Muscle layer of duodenum (tissue), 2 donors: Measurements from ENCODE around the gene NCCRP1.

Experiments
- H3K27ac ChIP-seq: one replicate; pipeline ENCODE4 v1.7.0; 2013; ENCODE audit warnings: mild to moderate bottlenecking, low read length
- H3K27me3 ChIP-seq: one replicate; pipeline ENCODE4 v1.7.0; 2013; ENCODE audit warnings: low read depth, mild to moderate bottlenecking, control low read depth, low read length
- H3K36me3 ChIP-seq, 2 donors: one replicate each; pipeline ENCODE4 v1.7.0; 2013; ENCODE audit warnings: low read length in 2 of 2, control low read depth in 1 of 2, mild to moderate bottlenecking in 1 of 2; ENCODE audit not compliant: insufficient read depth in 2 of 2, control insufficient read depth in 1 of 2
- H3K4me1 ChIP-seq, 2 donors: one replicate each; pipeline ENCODE4 v1.7.0; 2013; ENCODE audit warnings: low read length in 2 of 2, mild to moderate bottlenecking in 2 of 2, control low read depth in 1 of 2, moderate library complexity in 1 of 2; ENCODE audit not compliant: insufficient read depth in 2 of 2, control insufficient read depth in 1 of 2
- H3K4me3 ChIP-seq, 2 donors: one replicate each; pipeline ENCODE4 v1.7.0; 2013; ENCODE audit warnings: low read length in 2 of 2, low read depth in 1 of 2, mild to moderate bottlenecking in 1 of 2
- H3K9me3 ChIP-seq, 2 donors: one replicate each; pipeline ENCODE4 v1.7.0; 2013; ENCODE audit warnings: low read length in 2 of 2, control low read depth in 1 of 2, mild to moderate bottlenecking in 1 of 2; ENCODE audit not compliant: control insufficient read depth in 1 of 2
- donor health status: healthy.

Gene NCCRP1

GRCh38 chr19:39200066-39200802 lies 3.5 kb downstream of the NCCRP1 start:
- no peak overlapping the region for H3K27ac ChIP-seq
- H3K4me1 ChIP-seq, result peaks cover 0 to 11% of the 10 kb centered on the region in 2 donors
- no peaks in the 10 kb centered on the region for H3K36me3 ChIP-seq
- no peak overlapping the region for H3K4me3 ChIP-seq
- H3K27me3 ChIP-seq, result peaks cover 29% of the 10 kb centered on the region
- H3K9me3 ChIP-seq, result no peaks in the 10 kb centered on the region

GRCh38 chr19:39200803-39201115 lies 4.0 kb downstream of the NCCRP1 start:
- Histone ChIP-seq H3K27ac (no peak overlapping the region), H3K36me3 (no peaks in the 10 kb centered on the region), H3K4me1 (peaks cover 0 to 11% of the 10 kb centered on the region in 2 donors), H3K9me3 (no peaks in the 10 kb centered on the region), H3K4me3 (no peak overlapping the region), H3K27me3 (peaks cover 28% of the 10 kb centered on the region)

GRCh38 chr19:39202998-39203355 lies 6.2 kb downstream of the NCCRP1 start:
- Histone ChIP-seq H3K9me3 (no peaks in the 10 kb centered on the region), H3K4me1 (peaks cover 0 to 5% of the 10 kb centered on the region in 2 donors), H3K27ac (no peak overlapping the region), H3K27me3 (peaks cover 10% of the 10 kb centered on the region), H3K4me3 (no peak overlapping the region), H3K36me3 (no peaks in the 10 kb centered on the region)

- Histone ChIP-seq H3K27me3 (peaks cover 7% of the 10 kb centered on the region), H3K27ac (no peak within 1 kb of the TSS), H3K4me3 (no peak within 1 kb of the TSS), H3K4me1 (peaks cover 0 to 5% of the 10 kb centered on the region in 2 donors), H3K36me3 (no peaks in the 10 kb centered on the region), H3K9me3 (no peaks in the 10 kb centered on the region)
Observed at GRCh38 chr19:39203372-39204341, 6.9 kb downstream of the NCCRP1 start, which contains the start of gene SYCN. Gene SYCN, minus strand, starts transcription at chr19:39204263. Its CDS starts 9 bp downstream, at chr19:39204254.

GRCh38 chr19:39205449-39205764 lies 8.6 kb downstream of the NCCRP1 start:
- H3K36me3 ChIP-seq, result no peaks in the 10 kb centered on the region
- H3K27ac ChIP-seq, result no peak overlapping the region
- no peaks in the 10 kb centered on the region for H3K9me3 ChIP-seq
- peaks cover 7% of the 10 kb centered on the region for H3K27me3 ChIP-seq
- H3K4me1 ChIP-seq, result no peaks in the 10 kb centered on the region
- H3K4me3 ChIP-seq, result no peak overlapping the region

GRCh38 chr19:39206122-39206521 lies 9.4 kb downstream of the NCCRP1 start:
- no peak overlapping the region for H3K4me3 ChIP-seq
- H3K36me3 ChIP-seq, result no peaks in the 10 kb centered on the region
- no peak overlapping the region for H3K27ac ChIP-seq
- peaks cover 7% of the 10 kb centered on the region for H3K27me3 ChIP-seq
- H3K9me3 ChIP-seq, result no peaks in the 10 kb centered on the region
- no peaks in the 10 kb centered on the region for H3K4me1 ChIP-seq

- Histone ChIP-seq H3K9me3 (no peaks in the 10 kb centered on the region), H3K36me3 (no peaks in the 10 kb centered on the region), H3K4me3 (no peak overlapping the region), H3K4me1 (no peaks in the 10 kb centered on the region), H3K27me3 (peaks cover 7% of the 10 kb centered on the region), H3K27ac (no peak overlapping the region)
Observed at GRCh38 chr19:39207293-39207836, 10.6 kb downstream of the NCCRP1 start.

- H3K27me3 ChIP-seq, result no peaks in the 10 kb centered on the region
- no peaks in the 10 kb centered on the region for H3K9me3 ChIP-seq
- no peak overlapping the region for H3K4me3 ChIP-seq
- no peak overlapping the region for H3K27ac ChIP-seq
- no peaks in the 10 kb centered on the region for H3K4me1 ChIP-seq
- no peaks in the 10 kb centered on the region for H3K36me3 ChIP-seq
Observed at GRCh38 chr19:39208175-39208795, 11.5 kb downstream of the NCCRP1 start.

- no peaks in the 10 kb centered on the region for H3K27me3 ChIP-seq
- H3K4me1 ChIP-seq, result no peaks in the 10 kb centered on the region
- H3K36me3 ChIP-seq, result no peaks in the 10 kb centered on the region
- no peak overlapping the region for H3K27ac ChIP-seq
- no peaks in the 10 kb centered on the region for H3K9me3 ChIP-seq
- no peak overlapping the region for H3K4me3 ChIP-seq
Observed at GRCh38 chr19:39209196-39209595, 12.4 kb downstream of the NCCRP1 start.

- H3K27me3 ChIP-seq, result no peaks in the 10 kb centered on the region
- no peak overlapping the region for H3K27ac ChIP-seq
Observed at GRCh38 chr19:39211731-39212374, 15.1 kb downstream of the NCCRP1 start.

GRCh38 chr19:39212375-39212742 lies 15.6 kb downstream of the NCCRP1 start:
- Histone ChIP-seq H3K9me3 (peaks cover 4 to 5% of the 10 kb centered on the region in 2 donors), H3K4me3 (no peak overlapping the region), H3K36me3 (no peaks in the 10 kb centered on the region), H3K27me3 (no peaks in the 10 kb centered on the region), H3K27ac (no peak overlapping the region), H3K4me1 (no peaks in the 10 kb centered on the region)

More at GRCh38 chr19:39211731-39212374, 15.1 kb downstream of the NCCRP1 start:
- H3K4me1 ChIP-seq, result no peaks in the 10 kb centered on the region
- no peak overlapping the region for H3K4me3 ChIP-seq
- peaks cover 4 to 5% of the 10 kb centered on the region in 2 donors for H3K9me3 ChIP-seq
- H3K36me3 ChIP-seq, result no peaks in the 10 kb centered on the region
